Uterine smooth muscle cell (primary cell): ENCODE measurements around the gene TRIM69. TPM values are rescaled to one million over a fixed set of nuclear protein-coding genes. Genes with fewer than 3 reads are reported as not detected.

Experiments used
- total RNA-seq: library from RNA; depleted of rRNA; stranded (reverse); fragments of >200 nt; gene quantifications from 2 replicates; pipeline ENCODE4 v1.2.3, GENCODE V29; 2014

Gene TRIM69
- 12.4 and 15.1 TPM in 2 replicates for total RNA-seq

GRCh38 chr15:44736181-44736765, at the start of gene TRIM69:
Gene TRIM69 (plus strand): TSS chr15:44736528. CDS start chr15:44736705, 177 bp downstream.

GRCh38 chr15:44711096-44711742, 25.1 kb upstream of the TRIM69 start, which contains the start of the genes B2M and PATL2:
Gene B2M (plus strand): TSS chr15:44711517. CDS start chr15:44711547, 30 bp downstream.
Gene PATL2 (minus strand): TSS chr15:44711323. CDS start chr15:44676490, 34,833 bp downstream.

Other genes starting within 250 kb of the TRIM69 start
- gene EIF3J, start 199.4 kb upstream of the TRIM69 start, total RNA-seq: 32.5 and 42.7 TPM in 2 replicates
- gene SPG11, start 72.9 kb upstream of the TRIM69 start, total RNA-seq: 79.7 and 106 TPM in 2 replicates
- 0.62 and 0.77 TPM in 2 replicates for gene PATL2, start 25.2 kb upstream of the TRIM69 start, total RNA-seq
- gene B2M, start 25.0 kb upstream of the TRIM69 start, total RNA-seq: 1,737 and 2,006 TPM in 2 replicates
- not detected in 2 replicates for gene TERB2, start 220.2 kb downstream of the TRIM69 start, total RNA-seq